Activated CD8-positive, alpha-beta memory T cell treated with anti-CD3 and anti-CD28 coated beads, Interleukin-2, amount 50 U/mL, for 24 hours (primary cell): ENCODE measurements around the gene TAS2R7.
"Not testable (repeated sequence)": the region's sequence is repeated elsewhere in the genome, so short reads cannot be mapped to it uniquely, and the experiment has no call there.

Experiments used
- DNase-seq: peaks from one replicate; pipeline ENCODE4 v3.0.0-alpha.2; 2020; ENCODE audit errors: extremely low read depth

Gene TAS2R7, protein sequence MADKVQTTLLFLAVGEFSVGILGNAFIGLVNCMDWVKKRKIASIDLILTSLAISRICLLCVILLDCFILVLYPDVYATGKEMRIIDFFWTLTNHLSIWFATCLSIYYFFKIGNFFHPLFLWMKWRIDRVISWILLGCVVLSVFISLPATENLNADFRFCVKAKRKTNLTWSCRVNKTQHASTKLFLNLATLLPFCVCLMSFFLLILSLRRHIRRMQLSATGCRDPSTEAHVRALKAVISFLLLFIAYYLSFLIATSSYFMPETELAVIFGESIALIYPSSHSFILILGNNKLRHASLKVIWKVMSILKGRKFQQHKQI

DNA sequence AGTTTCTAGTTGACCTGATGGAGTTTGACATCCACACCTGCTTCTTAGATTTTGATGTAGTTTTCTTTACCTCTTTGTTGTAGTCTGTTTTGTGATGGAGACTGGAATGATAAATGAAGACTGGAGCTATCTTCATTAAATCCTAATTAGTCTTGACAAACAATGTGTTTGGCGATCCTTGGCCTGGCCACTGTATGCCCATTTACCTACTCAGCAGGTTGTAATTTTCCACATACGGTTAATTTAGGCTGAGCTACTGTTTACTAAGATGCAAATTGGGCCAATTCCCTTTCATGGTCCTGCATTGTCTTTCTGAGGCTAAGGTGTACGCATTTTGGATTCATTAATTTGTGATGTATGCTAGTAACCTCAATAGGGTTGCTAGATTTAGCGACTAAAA, at the start of gene TAS2R7:
Gene TAS2R7, minus strand, starts transcription at position 41 of the 400 bp plus-strand sequence. CDS start 57 bp downstream, outside the sequence.
- DNase-seq, result no peak

DNA sequence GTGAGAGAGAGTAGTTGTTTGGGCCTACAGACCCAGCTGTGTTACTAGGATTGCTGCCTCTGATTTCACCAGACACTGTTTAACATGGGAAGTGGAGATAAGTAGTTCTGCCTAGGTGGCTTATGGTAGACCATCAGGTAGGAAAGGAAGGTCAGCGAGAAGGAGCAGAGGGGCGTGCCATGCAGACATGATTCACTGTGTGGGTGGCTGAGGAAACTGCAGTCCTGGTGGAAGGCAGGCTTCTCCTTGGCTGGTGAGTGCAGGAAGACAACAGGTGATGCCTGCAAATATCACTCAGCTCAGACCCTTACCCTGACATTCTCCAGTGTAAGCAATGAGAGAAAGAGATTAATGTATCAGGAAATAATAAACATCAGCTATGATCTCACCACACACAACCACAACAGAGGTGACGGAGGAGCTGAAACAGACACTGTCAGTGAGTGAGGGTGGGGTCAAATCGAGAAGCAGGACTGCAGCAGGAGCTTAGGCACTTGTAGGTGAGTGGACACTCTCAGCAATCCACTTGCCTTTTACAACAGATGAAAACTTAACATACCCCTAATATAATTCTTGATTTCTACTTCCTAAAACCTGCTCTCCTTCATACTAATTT, 48.9 kb upstream of the TAS2R7 start:
- no peak for DNase-seq

DNA sequence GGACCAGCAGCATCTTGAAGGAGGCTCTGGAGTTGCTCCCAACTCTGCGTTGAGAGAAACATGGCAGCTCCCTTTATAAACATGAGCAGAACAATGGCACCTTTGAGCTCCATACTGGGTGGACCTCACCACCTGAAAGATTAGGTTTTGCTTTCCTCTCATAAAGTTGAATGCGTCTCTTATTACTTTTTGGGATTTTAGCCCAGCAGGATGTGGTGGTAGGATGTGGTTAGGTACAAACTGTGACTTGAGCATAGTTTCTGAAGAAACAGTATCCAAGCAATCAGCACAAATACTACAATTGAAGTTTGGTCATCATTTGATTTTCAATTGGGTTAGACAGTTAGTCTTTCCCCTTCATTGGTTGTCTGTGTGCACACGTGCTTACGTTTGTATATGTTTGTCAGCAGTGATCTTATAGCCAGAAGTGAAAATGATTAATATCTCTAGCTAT, 47.0 kb upstream of the TAS2R7 start, which contains the start of gene PRR4:
Gene PRR4, minus strand, starts transcription at position 51 of the 454 bp plus-strand sequence. Its CDS starts 38 bp downstream, at position 13.
- DNase-seq, result no peak

DNA sequence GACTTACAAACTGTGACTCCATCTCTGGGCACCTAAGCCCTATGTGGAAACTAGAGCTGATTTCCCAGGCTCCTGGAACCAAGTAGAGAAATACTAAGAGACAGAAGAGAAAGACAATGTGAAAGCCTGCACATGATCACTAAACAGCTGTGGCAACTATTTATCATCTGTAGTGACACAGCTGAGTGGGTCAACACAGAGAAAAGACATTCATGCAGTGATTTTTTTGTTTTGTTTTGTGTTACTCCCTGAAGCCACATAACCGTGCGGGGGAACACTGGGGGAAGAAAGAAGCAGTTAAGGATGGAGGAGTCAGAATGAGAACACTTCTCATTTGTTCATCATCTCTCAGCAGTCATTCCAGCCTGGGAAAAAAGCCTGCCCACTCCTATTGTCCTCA, 45.3 kb upstream of the TAS2R7 start:
- DNase-seq, result no peak

DNA sequence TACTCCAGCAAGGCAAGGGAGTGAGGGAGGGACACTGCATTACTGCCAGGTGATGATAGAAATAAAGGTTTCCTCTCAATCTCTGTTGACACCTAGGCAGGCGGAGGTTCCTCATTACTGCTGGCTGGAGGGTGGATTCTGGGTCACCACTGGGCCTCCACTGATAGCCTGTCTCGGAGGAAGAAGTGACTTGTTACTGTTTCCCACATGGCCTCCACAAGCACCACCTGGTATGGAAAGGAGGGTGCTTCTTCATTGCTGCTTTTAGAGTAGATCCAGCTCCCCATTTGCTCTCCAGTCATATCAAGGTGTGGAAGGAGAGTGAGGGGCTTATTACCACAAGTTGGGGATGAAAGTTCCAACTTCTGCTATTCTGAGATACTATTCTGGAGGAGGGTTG, 40.4 kb upstream of the TAS2R7 start:
- no peak for DNase-seq

DNA sequence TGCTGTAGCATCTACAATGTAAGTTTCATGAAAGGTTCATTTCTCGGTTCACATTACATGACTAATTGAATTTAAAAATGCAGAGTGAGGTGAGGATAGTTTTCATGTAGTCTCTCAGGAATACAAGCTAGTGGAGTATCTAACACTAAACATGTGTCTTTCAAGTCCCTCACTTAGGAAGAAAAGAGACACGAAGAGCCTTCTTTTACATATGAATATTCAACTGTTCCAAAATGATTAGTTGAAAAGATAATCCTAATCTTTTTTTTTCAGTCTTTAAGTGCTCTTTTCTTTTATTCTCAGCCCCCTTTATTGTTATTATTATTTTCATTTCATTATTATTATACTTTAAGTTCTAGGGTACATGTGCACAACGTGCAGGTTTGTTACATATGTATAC, 36.0 kb upstream of the TAS2R7 start:
- DNase-seq, result no peak

DNA sequence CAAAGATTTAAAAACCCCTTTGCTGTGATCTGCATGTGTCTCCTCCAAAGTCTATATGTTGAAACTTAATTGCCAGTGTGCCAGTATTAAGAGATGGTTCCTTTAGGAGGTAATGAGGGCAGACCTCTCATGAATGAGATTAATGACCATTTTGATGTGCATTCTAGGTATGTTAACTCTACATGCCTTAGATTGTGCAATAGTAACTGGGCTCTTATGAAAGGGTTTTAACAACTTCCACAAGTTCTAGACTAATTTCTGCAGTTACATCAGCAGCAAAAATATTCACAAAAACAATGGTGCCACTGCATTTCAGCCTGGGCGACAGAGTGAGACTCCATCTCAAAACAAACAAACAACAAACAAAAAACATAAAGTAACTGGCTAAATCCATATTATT, 27.6 kb upstream of the TAS2R7 start:
- no peak for DNase-seq

DNA sequence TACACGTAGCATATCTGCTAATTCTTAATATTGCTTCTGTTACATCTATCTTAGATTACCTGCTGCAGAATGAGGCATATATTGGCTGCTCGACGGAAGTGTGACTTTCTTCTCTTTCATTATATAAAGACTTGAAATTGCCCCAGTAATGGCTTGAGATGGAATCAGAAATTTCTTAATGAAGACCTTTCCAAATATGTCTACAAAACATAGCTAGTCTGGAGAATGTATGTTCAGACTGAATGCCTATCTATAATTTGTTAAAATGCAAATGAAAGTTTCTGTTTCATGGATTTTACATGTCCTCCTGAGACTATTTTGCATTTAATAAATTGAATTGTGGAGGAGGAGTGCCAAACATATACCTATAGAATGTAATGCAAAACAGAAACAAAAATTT, 23.8 kb upstream of the TAS2R7 start, which contains the start of gene TAS2R10:
Gene TAS2R10, minus strand, starts transcription at position 101 of the 400 bp plus-strand sequence. Its CDS starts 89 bp downstream, at position 12.
- no peak for DNase-seq

DNA sequence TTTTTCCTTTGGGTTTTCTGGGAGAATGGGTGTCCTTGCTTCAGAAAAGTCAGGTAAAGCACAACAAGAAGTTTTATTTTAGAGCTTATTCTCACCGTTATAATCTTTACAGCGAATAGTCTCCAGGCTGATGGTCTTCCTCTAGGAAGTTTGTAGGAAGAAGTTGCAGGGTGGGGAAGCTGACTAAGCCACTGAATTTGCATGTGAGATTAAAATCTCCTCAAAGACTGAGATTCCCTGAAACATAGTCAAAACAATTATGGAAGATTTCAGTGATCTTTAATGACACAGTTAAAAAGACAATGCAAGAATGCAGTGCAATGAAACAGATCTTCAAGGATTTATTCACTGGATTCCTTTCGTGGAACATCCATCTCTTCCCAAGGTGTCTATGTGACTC, 22.5 kb upstream of the TAS2R7 start:
- no peak for DNase-seq

DNA sequence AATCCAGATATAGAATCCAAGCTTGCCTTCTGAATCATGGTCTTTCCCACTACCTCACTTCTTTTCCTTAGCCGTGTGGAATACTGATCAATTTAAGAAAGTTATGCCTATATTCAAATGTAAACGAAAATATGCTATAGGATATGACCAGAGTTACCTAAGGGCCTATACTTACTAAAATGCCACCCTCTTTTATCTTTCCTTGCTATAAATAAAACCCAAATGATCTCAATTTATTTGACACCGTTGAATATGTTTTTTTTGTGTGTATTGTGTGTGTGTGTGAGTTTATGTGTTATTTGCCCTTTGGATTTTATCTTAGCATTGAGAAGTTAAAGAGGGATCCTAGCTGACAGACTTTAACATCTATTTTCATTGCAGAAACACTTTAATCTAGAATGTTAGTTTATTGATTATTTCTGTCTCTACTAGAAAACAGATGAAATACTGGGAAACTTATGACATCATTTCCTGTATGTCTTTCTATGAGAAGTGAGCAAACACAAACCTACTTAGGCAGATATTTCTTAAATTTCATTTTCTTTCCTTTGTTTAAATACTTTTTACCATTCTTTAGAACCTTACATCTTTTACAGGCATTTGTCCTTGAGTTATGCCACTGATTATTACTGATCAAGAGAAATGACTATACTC, 9.6 kb upstream of the TAS2R7 start:
- no peak for DNase-seq

DNA sequence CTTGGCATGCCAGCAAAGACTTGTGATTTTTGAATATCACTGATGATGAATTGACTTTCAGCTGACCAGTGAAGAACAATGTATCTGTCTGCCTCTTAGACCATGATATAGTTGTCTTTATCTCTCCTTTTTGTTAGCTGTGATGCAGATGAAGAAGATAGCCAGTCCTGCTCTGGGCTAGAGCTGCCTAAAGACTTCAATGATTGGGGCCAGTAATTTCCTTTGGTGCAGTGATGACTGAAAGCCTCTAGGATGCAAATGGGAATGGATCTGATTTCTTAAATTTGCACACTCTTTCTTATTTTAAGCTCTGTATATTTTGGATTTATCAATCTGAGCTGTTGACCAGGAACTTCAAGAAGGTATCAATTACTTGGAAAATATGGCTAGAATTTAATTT, 7.6 kb upstream of the TAS2R7 start, which contains the start of gene TAS2R9:
Gene TAS2R9, minus strand, starts transcription at position 101 of the 400 bp plus-strand sequence. Its CDS starts 93 bp downstream, at position 8.
- no peak for DNase-seq

DNA sequence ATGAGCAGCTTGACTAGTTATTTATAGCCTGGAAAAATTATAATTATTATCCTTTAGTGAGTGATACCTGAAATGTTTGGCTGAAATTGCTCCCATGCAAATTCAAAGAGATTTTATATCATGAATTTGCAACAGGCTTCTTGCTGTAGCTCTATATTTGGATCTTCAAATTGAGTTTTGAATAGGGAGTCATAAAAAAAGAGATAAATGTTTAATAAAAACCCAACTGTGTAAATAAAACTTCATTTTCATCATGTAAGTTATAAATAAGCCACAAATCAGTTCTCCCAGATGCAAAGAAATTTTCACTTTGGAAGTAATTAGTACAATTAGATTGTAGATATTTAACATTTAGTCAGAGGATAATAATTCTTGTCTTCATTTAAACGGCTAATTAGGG, 4.8 kb upstream of the TAS2R7 start, which contains the start of gene TAS2R8:
Gene TAS2R8, minus strand, starts transcription at position 101 of the 400 bp plus-strand sequence. CDS start 306 bp downstream, outside the sequence.
- DNase-seq, result no peak

DNA sequence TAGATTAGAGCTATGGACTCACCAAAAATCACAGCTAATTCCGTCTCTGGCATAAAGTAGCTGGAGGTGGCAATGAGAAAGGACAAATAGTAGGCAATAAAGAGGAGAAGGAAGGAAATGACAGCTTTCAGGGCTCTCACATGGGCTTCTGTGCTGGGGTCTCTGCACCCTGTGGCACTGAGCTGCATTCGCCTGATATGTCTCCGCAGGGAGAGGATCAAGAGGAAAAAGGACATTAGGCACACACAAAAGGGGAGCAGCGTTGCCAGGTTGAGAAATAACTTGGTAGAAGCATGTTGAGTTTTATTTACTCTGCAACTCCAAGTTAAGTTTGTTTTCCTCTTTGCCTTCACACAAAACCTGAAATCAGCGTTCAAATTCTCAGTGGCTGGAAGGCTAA, 686 bp downstream of the TAS2R7 start:
- DNase-seq, result no peak

DNA sequence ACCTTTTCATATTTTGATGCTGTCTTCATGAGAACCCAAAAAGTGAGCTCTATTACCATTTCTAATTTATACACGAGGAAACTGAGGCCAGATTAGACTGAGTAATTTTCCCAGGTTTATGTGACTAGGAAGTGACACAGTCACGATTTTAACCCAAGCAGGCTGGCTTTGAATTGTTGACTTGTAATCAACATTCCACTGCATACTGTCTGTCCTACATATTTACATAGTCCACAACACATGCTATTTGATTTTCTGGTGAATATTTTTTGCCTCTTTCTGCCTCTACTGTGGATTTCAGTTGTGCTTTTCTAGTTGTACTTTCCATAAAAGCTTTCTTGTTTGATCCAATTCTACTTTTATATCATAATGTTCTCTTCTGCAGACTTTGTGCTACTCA, 8.2 kb downstream of the TAS2R7 start:
- DNase-seq, result no peak

DNA sequence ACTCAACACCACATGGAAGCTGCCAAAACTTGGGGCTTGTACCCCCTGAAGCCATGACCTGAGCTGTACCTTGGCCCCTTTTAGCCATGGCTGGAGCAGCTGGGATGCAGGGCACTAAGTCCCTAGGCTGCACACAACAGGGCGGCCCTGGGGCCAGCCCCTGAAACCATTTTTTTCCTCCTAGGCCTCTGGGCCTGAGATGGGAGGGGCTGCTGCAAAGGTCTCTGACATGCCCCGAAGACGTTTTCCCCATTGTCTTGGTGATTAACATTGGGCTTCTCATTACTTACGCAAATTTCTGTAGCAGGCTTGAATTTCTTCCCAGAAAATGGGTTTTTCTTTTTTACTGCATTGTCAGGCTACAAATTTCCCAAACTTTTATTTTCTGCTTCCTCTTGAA, 10.7 kb downstream of the TAS2R7 start:
- not testable (repeated sequence) for DNase-seq

DNA sequence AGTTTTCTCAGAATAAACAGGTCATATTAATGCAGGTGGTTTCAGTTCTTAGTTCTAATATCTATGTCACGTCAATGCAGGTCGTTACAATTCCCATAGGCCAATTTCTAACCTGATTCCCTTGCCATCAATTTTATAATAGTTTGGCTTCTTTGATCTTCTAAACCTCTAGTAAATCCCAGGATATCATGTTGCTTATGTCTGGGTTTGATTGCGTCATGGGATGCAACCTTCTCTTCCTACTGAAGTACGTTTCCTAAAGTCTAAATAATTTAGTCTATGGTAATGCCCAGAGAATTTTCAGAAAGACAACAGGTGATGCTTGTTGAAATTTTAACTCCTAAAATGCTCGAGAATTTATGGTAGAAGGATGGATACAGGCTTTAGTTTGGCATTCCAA, 19.2 kb downstream of the TAS2R7 start:
- DNase-seq, result no peak

DNA sequence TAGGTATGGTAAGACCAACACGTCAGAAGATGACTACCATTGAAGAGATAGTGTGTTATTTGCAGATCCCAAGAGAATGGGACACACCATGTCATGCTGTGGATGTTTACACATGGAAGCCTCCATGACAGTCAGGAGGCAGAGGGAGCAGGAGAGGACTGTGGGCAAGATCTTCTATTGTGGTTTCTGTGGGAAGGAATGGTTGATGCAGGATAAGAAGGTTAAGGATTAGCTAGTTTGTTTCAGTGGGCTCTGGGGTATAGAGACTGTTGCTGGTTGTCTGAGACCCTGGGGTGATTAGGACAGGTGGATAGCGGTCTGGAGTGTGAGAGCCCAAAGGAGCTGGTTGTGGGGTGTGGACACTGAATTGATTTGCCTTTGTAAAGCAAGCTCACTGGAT, 23.3 kb downstream of the TAS2R7 start:
- no peak for DNase-seq

DNA sequence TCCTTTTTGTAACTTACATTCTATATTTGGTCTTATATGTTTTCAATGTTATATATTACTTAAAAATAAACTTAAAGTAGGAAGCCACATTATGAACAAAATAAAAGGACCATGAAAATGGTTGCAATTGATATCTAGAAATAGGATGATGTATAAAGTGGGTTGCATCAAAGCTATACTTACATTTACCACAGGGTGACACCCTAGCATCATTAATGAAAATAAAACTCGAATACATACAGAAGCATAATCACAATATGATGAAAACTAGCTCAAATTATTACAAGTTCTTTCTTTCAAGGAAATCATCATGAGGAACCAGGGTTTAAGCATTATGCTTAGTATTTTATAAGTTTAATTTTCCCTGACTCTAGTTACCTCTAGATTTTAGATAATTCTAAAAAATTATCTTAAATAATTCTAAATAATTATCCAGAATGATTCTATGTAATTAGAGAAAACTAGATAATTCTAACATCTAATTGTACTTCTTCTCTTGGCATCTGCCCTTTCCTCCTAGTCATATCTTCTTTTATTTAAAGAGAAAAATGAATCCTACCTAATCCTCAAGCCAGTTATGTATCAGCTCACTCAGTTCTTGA, 31.2 kb downstream of the TAS2R7 start:
- DNase-seq, result no peak

DNA sequence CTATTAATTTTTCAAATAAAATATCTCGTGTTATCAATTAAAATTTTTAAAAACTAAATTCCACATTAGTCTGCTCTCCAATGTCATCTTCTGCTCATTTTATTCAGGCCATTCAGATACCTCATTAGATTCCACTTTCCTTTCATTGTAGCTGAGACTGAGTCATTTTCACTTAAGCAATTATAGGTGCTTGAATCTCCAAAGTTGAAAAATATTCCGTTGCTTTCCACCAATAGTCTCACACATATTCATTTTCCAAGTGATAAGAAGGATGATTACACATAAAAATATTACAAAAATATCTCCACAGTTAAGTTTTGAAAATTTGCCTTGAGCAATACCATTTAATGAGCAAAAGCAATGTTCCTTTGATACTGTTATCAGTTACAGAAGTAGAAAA, 42.8 kb downstream of the TAS2R7 start:
- DNase-seq, result no peak

DNA sequence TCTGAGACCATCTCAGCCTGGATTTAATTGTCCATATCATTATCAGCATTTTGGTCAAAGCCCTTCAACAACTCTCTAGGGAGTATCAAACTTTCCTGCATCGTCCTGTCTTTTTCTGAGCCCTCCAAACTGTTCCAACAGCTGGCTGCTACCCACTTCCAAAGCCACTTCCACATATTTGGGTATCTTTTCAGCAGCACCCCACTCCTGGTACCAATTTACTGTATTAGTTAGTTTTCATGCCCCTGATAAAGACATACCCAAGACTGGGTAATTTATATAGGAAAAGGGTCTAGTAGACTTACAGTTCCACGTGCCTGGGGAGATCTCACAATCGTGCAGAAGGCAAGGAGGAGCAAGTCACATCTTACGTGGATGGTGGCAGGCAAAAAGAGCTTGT, 46.2 kb downstream of the TAS2R7 start:
- DNase-seq, result no peak

DNA sequence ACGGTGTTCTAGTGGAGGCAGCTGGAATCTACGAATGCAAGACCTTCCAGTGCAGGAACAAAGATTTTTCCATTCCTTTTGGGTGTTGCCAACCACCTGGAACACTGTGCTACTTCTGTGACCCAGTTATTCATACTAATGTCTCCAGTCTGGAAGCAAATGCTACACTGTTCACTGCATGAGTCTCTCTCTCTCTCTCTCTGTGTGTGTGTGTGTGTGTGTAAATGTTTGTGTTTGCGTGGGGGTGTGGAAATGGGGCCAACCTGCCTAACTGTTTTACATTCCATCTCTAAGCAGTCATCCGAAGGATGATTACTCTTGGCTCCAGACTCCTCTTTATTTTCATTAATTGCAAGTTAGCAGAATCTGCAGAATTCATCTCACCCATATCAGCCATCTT, 49.4 kb downstream of the TAS2R7 start:
- no peak for DNase-seq
